GM19397 (cell line): ENCODE results near the gene SCN5A.
"Not testable (repeated sequence)": the region's sequence is repeated elsewhere in the genome, so short reads cannot be mapped to it uniquely, and the experiment has no call there.

Experiments
- ATAC-seq: cut with Tn5 transposase; IDR thresholded peaks from one replicate; pipeline ENCODE4 v1.9.1; 2021; ENCODE audit warnings: mild to moderate bottlenecking, moderate library complexity; ENCODE audit not compliant: unreplicated experiment

The SCN5A gene

DNA sequence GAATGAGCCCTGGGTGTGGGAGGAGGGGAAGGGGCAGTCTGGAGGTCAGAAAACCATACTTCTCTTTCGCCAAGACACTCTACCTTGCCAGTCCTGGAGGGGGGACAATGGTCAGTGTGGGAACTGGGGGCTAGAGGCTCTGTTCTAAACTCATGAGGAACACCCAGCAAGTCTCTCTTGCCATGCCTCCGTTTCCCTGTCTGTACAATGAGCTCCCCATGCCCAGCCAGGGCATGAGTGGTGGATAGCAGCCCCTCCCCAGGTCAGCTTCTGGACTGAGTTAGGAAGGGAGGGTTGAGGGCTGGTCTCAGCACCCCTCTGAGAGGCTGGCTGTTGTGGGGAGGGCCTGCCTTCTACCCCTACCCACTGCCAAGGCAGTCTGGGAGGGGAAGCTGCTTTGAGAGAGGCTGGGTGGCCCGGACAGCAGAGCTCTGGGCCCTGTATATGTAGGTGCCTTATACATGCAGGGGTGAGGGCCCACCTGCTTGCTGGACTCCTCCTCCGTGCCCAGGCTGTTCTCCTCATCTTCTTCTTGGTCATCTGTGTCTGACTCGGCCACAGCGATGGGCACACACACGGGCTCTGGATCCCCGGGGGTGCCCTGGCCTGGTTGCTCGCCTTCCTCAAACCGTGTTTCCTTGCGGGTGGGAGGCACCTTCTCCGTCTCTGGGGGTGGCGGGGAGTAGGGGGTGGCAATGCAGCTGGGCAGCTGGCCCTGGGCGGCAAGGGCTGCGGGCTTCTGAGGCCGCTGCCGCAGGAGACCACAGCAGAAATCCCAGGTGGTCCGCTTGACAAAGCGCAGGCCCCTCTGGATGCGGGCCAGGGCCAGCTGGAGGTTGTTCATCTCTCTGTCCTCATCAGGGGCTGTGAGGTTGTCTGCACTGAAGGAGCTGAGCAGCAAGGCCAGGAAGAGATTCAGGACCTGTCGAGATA is 68.8 kb downstream of the SCN5A start:
- no peak for ATAC-seq

GRCh38 chr3:38579551-38580449 is 69.7 kb downstream of the SCN5A start:
- ATAC-seq = no peak

DNA sequence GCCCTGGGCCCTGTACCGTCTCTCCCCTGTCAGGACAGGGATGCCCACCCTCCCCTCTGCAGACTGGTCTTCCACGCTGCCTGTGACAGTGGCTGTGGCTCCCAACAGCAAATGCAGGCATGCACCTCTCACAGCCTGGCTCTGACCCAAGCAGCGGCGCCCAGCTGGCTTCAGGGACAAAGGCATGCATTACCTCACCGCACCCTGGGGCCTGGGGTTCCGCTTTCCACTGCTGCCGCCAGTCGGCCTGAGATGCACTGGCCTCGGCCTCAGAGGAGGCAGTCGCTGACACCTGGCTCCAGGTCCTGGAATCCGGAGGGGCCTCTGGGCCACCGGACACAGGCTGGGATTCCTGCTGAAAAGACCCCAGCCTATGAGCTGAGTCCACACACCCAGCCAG is 70.3 kb downstream of the SCN5A start:
- no peak for ATAC-seq

- no peak for ATAC-seq
Measured at GRCh38 chr3:38578551-38578950, 70.9 kb downstream of the SCN5A start.

DNA sequence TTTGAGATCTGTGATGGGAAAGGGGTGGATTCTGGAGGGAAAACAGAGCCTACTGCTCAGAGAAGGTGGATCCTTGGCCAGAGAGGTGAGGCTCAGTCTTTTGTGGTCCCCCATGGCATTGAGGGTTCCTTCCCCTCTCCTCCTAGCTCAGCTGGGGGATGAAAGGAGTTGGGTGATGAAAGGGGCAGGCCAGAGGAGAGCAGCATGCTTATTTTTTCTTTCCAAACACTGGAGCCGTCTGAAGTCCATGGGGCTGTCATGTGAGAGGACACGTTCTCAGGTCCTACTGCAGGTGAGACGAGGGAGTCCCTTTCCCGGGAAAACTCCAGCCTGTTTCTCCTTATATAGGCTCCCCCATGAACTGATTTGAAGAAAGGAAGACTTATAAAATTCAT is 71.4 kb downstream of the SCN5A start:
- ATAC-seq = no peak

DNA sequence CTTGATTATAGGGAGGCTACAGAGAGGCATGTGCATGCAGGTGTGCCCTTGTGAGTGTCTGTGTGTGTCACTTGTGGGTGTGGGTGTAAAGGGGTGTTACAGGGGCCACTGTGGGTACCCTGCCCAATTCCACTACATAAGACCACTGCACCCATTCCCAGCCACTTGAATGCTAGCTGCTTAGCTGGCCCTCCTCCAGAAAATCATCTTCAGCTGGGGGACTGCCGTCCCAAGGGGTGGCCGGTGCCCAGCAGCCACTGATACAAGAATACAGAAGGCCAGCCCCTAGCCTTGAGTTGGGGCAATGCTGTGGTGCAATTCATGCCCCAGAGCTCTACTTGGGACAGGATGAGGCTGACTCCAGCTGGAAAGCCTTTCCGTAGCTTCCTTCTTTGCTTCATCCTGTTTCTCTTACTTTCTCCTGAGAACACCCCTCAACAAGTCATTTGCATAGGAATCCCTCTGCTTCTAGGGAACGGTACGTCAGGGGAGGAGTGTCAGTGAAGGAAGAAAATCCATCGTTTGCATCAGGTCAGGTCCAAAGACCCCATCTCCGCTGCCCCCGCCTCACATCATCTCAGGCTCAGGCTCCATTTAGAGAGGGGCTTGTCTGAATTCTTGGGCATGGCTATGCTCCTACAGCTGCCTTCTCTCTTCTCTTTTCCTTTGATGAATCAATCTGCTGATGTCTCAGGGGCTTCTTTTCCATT is 72.0 kb downstream of the SCN5A start:
- ATAC-seq = no peak

DNA sequence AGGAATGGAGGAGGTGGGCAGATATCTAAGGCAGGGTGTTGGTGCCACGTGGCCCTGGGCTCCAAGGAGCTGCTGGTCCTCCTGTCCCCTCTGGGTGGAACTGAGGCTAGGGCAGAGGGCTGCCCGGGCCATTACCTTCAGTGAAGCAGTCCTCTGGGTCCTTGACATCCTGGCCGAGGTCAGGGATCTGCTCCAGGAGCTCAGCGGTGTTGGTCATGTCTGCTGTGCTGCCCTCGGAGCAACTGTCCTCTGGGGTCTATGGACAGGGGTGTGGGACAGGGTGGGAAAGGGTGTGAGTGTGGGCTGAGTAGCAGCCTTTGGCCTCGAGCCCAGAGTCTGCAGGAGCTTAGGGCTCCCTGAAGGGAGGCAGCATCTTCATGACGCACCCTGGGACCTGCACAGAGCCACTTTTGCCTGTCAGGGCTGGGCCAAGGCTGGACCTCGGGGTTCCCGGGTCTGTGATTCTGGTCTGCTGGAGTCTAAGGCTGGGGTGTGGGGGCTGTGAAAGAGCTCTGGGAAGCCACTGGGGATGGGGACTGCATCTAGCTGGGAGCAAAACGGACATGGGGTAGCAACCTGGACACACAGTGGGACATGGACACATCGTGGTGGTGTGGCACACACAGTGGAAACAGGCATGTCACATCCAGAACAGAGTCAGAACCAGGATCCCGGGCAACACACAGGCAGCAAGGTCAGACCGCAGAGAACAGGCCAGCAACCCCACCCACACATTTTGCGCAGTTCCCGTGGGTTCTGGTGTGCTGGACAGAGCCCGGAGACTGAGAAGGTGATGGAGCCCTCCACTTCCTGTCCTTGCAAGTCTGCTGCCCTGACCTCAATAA is 72.7 kb downstream of the SCN5A start:
- ATAC-seq = no peak

GRCh38 chr3:38576131-38576525 is 73.4 kb downstream of the SCN5A start:
- no peak for ATAC-seq

DNA sequence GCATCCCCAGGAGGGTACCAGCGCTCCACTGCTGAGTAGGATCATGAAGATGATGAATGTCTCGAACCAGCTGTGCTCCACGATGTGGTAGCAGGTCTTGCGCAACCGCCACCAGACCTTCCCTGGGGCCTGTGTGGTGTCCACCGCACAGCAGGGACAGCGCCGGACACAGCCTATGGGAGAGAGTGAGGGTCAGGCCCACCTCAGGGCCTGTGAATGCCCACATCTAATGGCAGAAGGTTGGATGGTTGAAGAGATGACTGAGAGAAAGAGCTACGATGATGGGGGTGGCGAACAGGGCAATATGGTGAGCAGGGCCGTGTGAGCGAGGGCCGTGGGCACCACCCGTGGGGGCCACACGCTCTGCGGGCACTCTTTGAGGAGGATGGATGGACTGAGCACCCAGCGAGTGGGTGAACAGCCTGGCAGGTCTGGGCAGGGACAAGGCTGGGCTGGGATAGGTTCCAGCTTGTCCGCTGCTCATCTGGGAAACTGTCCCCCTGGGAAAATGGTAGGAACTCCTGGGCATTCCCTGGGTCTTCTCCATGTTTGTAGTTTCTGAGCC is 74.1 kb downstream of the SCN5A start:
- no peak for ATAC-seq

DNA sequence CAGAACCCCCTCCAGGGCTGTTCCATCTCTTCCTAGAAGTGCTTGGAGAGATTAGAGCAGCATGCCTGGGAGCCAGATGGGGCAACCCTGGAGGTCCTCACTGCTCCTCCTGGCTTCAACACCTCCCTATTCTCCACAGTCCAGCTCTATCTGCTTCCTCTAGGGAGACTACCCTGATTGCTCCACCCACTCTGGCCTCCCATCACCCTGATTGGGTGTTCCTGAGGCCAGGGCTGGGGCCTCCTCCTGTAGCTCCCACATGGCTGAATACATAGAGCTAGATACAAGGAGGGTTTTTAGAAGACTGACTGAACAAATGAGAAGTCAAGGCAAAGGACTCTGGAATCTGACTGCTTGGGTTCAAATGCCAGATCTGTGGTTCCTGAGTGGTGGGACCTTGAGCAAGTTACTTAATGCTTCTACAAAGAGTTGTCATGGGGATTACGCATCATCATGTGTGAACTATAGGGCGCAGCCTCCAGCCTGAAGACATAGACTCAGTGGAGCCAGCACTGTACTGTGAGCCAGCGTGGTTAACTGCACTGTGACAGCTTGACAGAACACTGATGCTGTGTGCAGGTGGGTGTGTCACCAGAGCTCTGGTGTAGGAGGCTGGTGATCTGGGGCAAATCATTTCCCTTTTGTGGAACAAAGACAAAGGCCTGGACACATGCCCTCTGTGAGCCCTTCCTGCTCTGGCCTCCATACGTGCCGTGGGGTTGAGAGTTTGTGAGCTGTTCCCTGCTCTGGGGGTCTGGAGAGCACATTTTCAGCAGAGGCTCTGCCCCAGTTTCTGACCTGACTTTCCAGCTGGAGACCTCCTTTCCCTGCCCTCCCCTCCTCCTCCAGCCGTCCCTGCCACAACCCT is 74.8 kb downstream of the SCN5A start:
- no peak for ATAC-seq

DNA sequence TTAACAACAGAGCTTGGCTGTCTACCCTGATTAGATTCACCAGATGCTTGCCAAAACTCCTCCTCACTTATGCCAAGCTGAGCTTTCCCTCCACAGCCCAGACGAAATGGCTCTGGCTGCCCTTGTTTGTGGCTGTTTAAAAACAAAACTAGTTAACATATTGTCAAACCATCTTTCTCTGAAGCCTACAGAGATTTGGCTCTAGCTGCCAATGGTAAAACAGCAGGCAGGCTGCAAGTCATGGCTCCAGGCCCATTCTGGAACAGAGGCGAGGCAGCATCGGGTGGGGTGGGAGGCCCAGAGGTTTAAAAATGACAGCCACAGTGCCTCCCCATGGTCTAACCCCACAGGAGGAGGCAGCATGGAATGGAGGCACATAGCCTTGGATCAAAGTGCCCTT is 75.9 kb downstream of the SCN5A start:
- ATAC-seq = no peak

GRCh38 chr3:38573111-38573510 is 76.4 kb downstream of the SCN5A start:
- ATAC-seq = no peak

DNA sequence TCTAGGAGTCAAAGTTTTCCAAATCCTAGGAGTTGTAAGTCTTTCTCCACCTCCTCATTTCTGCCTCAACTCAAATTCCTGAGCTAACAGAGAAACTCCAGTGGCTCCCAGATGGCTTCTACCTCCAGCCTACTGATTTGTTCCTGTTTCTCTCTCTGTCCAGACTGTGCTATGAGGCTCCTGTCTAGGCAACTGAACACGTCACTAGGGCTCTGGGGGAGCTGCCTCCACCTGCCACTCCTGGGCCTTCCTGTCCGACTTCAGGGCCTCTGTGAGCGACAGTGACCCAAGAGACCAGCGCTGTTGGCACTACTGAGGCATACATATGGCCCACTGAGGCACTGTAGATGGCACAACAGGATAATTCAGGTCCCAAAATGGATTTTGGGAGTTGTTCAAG is 82.0 kb downstream of the SCN5A start:
- no peak for ATAC-seq

GRCh38 chr3:38566794-38567193 is 82.7 kb downstream of the SCN5A start:
- not testable (repeated sequence) for ATAC-seq

DNA sequence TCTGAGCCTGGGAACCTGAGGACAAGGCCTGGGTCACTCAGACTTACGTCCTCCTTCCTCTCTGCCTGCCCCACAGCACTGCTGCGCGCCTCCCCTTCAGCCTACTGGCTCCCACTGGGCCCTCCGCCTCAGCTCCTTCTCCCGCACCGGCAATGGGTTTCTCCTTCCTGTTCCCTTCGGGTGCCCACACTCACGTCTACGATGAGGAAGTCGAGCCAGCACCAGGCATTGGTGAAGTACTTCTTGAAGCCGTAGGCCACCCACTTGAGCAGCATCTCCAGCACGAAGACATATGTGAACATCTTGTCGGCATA is 83.3 kb downstream of the SCN5A start:
- no peak for ATAC-seq

GRCh38 chr3:38565339-38566214 is 83.9 kb downstream of the SCN5A start:
- no peak for ATAC-seq

DNA sequence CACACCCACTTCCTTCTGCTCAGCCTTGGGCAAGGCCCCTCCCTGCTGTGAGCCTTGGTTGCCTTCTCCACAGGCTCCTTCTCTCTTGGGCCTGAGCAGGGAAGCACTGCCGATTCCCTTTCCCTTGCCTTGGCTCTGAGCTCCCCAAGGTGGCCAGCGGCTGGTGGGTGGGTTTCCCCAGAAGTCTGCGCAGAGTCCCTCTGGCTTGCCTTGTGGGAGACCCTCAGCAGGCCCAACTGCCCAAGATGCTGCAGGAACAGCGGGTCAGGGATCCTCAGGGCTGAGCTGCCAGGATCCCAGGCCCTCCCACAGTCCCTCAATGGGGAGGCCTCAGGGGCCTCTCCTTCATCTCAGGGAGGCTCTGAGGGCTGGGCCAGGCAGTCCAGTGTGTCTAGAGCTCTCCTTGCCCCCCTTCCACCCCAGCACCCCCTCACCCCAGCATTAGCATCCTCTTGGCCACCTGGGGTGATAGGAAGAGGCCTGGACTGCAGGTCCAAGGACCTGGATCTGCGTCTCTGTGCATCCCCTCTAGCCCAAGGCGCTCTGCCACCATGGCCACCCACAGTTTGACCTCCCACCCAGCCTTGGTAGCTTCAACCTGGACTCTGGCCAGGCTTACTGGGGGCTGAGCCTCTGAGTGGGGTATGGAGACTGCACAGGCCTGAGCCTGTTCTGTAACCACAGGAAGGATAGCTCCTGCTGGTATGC is 84.7 kb downstream of the SCN5A start:
- ATAC-seq = no peak

DNA sequence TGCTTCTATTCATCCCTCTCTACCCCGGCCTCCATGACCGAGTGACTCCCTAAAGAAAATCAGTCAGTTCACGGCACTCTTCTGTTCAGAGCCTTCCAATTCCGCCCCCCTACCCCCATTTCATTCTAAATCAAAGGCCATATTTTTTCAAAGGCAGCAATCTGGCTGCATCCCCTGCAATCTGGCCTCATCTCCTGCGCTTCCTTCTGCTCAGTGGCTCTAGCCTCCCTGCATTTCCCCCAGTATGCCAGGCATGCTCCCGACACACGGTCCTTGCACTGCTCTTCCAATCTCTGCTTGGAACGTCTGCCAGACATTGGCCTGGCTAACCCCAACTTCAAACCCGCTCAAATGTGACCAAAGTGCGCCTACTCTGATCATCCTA is 85.6 kb downstream of the SCN5A start:
- no peak for ATAC-seq
